ENCODE measurements around the gene PBX1.
A peak's percentile ranks its signal among the peaks of the same experiment; 100 is the strongest.
"Not testable (repeated sequence)": the region's sequence is repeated elsewhere in the genome, so short reads cannot be mapped to it uniquely, and the experiment has no call there.

PBX1 gene

GRCh38 chr1:164643018-164643417 lies 84.0 kb downstream of the PBX1 start:
- DNase-seq (ENCODE audit: low spot score): no peak

- DNase-seq (ENCODE audit: low spot score): no peak
These were observed 85.3 kb downstream of the PBX1 start for GRCh38 chr1:164644268-164644667.

GRCh38 chr1:164644774-164645644 lies 86.0 kb downstream of the PBX1 start:
- DNase-seq (ENCODE audit: low spot score): peak; percentile 45

- DNase-seq (ENCODE audit: low spot score): no peak
These were observed 86.9 kb downstream of the PBX1 start for GRCh38 chr1:164645921-164646320.

GRCh38 chr1:164647211-164647610 lies 88.2 kb downstream of the PBX1 start:
- DNase-seq (ENCODE audit: low spot score): no peak

- no peak for DNase-seq (ENCODE audit: low spot score)
These were observed 89.7 kb downstream of the PBX1 start for GRCh38 chr1:164648636-164649035.

GRCh38 chr1:164649146-164649545 lies 90.2 kb downstream of the PBX1 start:
- no peak for DNase-seq (ENCODE audit: low spot score)

GRCh38 chr1:164650531-164650930 lies 91.5 kb downstream of the PBX1 start:
- DNase-seq (ENCODE audit: low spot score): no peak

- DNase-seq (ENCODE audit: low spot score): no peak
These were observed 92.5 kb downstream of the PBX1 start for GRCh38 chr1:164651351-164651951.

GRCh38 chr1:164652969-164653368 lies 94.0 kb downstream of the PBX1 start:
- DNase-seq (ENCODE audit: low spot score): not testable (repeated sequence)

- DNase-seq (ENCODE audit: low spot score): no peak
These were observed 94.7 kb downstream of the PBX1 start for GRCh38 chr1:164653705-164654104.

GRCh38 chr1:164654200-164654599 lies 95.2 kb downstream of the PBX1 start:
- no peak for DNase-seq (ENCODE audit: low spot score)

GRCh38 chr1:164658864-164659263 lies 99.9 kb downstream of the PBX1 start:
- DNase-seq (ENCODE audit: low spot score): no peak

GRCh38 chr1:164659621-164660411 lies 100.8 kb downstream of the PBX1 start:
- DNase-seq (ENCODE audit: low spot score): no peak

- DNase-seq (ENCODE audit: low spot score): no peak
These were observed 101.4 kb downstream of the PBX1 start for GRCh38 chr1:164660412-164660772.

GRCh38 chr1:164660775-164661174 lies 101.8 kb downstream of the PBX1 start:
- DNase-seq (ENCODE audit: low spot score): no peak

- no peak for DNase-seq (ENCODE audit: low spot score)
These were observed 103.5 kb downstream of the PBX1 start for GRCh38 chr1:164662462-164662861.

- DNase-seq (ENCODE audit: low spot score): no peak
These were observed 104.0 kb downstream of the PBX1 start for GRCh38 chr1:164662955-164663354.

GRCh38 chr1:164664127-164664526 lies 105.1 kb downstream of the PBX1 start:
- DNase-seq (ENCODE audit: low spot score): no peak

GRCh38 chr1:164667001-164667400 lies 108.0 kb downstream of the PBX1 start:
- no peak for DNase-seq (ENCODE audit: low spot score)

- no peak for DNase-seq (ENCODE audit: low spot score)
These were observed 108.6 kb downstream of the PBX1 start for GRCh38 chr1:164667600-164667999.

GRCh38 chr1:164668491-164669400 lies 109.8 kb downstream of the PBX1 start:
- DNase-seq (ENCODE audit: low spot score): no peak

All from AG08396 (cell line).